GM12865 (cell line): Measurements from ENCODE around the gene PPP1R14B.
A peak's percentile ranks its signal among the peaks of the same experiment; 100 is the strongest.
"Not testable (repeated sequence)": the region's sequence is repeated elsewhere in the genome, so short reads cannot be mapped to it uniquely, and the experiment has no call there.

Source experiments
- DNase-seq: peaks from one replicate; pipeline ENCODE4 v3.0.0; 2010; ENCODE audit warnings: low read depth
- H3K4me3 ChIP-seq: 2 replicates; pipeline ENCODE4 v1.5.1; 2011; ENCODE audit warnings: mild to moderate bottlenecking, low read depth, low read length, control low read depth
- CTCF ChIP-seq: IDR thresholded peaks from 2 replicates; pipeline ENCODE4 v1.5.1; 2011; ENCODE audit warnings: low read length, control low read depth, low read depth, inconsistent platforms; ENCODE audit not compliant: insufficient read depth; ENCODE audit errors: missing control alignments

Gene PPP1R14B

DNA sequence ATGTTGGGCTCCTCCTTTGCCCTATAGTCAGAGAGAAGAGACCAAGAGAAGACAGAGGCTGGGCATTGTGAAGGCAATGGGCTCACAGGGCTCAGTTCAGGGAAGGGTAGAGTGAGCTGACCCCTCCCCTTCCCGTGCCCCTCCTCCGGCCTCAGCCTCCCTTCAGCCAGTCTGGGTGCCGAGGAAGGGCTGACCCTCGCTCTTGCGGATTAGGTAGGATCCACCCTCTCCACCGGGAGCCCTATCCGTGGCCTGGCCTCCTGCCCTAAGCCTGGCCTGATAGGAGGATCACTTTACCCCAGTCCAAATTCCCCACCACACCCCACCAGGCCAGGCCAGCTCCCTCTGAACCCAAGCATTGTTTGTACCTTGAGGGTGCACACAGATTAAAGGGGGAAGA is 1.8 kb upstream of the PPP1R14B start:
- no peak for DNase-seq
- no peak overlapping the region for H3K4me3 ChIP-seq
- no peak for TF ChIP-seq CTCF

- DNase-seq, result no peak
Observed at GRCh38 chr11:64247729-64248531, 1.2 kb upstream of the PPP1R14B start.

GRCh38 chr11:64246621-64246870 is 197 bp downstream of the PPP1R14B start:
- DNase-seq, result not testable (repeated sequence)
- peak overlapping the region; percentile 73; the same call in 1 of the 2 replicates for H3K4me3 ChIP-seq

More at GRCh38 chr11:64247729-64248531, 1.2 kb upstream of the PPP1R14B start:
- no peak overlapping the region for H3K4me3 ChIP-seq
- TF ChIP-seq CTCF, result no peak

GRCh38 chr11:64245797-64246620 is 734 bp downstream of the PPP1R14B start:
- DNase-seq, result peak; percentile 73
- peak overlapping the region; percentile 73 for H3K4me3 ChIP-seq
- no peak for TF ChIP-seq CTCF

- DNase-seq, result peak; percentile 53
- TF ChIP-seq CTCF, result no peak
- peak overlapping the region; percentile 73 for H3K4me3 ChIP-seq
Observed at GRCh38 chr11:64245401-64245796, 1.3 kb downstream of the PPP1R14B start.

- no peak for DNase-seq
- peak overlapping the region; percentile 73 for H3K4me3 ChIP-seq
- no peak for TF ChIP-seq CTCF
Observed at GRCh38 chr11:64244966-64245365, 1.8 kb downstream of the PPP1R14B start.

- DNase-seq, result no peak
- TF ChIP-seq CTCF, result no peak
- no peak overlapping the region for H3K4me3 ChIP-seq
Observed at GRCh38 chr11:64244107-64244506, 2.6 kb downstream of the PPP1R14B start.
